TTC549 (cell line): Measurements from ENCODE around the gene SETD3.

Source experiments
- FAIRE-seq: peaks from 2 replicates; lab custom pipeline; 2012; peaks lifted over from hg19 to GRCh38; lab: Jason Lieb, UNC

The SETD3 gene

DNA sequence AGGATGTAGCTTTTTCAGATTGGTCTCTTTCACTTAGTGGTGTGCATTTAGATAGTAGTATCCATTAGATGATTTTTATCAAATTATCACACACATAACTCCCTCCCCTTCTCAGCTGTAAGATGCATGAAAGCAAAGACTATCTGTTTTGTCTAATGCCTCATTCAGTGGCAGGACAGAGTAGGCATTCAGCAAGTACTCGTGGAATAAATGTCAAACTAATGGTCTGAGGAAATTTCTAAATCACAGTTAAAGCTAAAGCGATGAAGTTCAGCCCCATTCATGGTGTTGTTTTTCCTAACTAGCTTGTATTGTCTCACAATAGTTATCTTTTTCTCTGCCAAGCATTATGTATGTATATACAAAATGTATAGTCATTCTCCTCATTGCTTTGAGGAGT lies 16.7 kb upstream of the SETD3 start:
- no peak for FAIRE-seq

DNA sequence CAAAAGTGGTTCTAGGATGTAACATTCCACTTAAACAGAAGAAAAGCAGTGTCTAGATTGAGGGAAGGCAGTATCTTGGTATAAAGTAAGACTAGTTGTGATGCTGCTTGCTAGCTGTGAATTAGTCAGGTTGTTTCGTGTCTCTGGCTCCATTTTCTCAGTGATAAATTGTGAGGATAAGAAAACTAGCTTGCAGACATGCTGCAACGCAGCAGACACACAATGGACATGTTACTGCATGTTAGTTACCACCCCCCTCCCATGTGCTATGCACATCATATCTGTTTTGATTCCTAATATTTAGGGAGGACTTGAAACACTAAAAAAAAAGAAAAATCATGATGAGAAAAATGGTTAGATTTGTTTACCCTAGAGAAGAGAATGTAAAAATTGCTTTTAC lies 3.4 kb upstream of the SETD3 start:
- FAIRE-seq: no peak

DNA sequence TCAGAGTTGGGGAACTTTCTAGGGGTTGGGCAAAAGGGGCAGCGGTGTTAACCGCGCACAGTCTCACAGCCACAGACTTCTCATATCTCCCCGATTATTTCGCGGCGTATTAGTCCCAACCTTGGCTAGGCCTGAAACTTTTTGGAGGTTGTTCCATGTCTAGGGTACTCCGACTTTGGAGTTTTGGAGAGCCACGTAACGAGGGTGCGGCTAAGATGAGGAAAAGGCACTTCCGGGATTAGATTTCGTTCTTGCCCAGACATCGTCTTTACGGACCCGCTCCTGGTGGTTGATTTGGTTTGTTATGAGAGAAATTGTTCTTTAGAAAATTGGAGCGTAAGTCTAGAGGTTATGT lies 1.1 kb upstream of the SETD3 start:
- FAIRE-seq: no peak

DNA sequence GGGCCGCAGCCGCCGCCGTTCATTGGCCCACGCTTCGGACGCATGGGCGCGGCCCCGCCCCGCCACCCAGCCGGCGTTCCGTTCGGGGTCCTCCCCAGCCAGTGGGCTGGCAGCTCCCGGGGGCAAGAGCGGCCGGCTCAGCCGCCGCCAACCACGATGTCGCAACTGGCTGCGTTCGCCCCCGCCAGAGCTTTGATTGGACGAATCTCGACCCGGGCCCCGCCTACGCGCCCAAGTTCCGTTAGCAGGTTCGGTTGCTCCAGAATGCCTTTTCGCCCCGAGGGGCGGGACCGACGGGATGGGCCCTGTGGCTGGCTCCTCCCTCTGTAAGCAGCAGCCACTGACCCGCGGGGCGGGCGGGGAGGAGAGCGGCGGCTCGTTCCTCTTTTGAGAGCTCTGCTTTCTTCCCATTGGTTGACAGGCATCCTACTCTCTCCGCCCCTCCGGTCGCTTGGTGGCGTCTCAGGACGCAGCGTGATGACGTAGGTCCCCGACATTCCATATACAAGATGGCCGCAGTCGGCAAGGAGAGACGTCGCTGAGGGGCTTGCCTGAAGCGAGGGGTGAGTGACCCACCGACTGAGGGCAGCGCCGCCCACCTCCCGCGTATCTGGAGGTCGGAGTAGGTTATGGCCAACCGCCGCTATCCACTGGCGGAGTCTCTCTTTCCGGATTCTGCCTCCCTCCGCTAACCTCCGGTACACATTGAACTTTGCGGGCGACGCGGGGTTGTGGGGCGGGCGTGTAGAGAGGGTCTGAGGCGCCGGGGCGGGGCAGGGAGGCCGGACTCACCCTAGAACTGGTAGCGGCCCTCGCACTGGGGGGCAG lies 472 bp upstream of the SETD3 start, which contains the start of gene CCNK:
Gene CCNK, plus strand, starts transcription at position 493 of the 828 bp plus-strand sequence. CDS start 11,269 bp downstream, outside the sequence.
- FAIRE-seq: peak; percentile 97

DNA sequence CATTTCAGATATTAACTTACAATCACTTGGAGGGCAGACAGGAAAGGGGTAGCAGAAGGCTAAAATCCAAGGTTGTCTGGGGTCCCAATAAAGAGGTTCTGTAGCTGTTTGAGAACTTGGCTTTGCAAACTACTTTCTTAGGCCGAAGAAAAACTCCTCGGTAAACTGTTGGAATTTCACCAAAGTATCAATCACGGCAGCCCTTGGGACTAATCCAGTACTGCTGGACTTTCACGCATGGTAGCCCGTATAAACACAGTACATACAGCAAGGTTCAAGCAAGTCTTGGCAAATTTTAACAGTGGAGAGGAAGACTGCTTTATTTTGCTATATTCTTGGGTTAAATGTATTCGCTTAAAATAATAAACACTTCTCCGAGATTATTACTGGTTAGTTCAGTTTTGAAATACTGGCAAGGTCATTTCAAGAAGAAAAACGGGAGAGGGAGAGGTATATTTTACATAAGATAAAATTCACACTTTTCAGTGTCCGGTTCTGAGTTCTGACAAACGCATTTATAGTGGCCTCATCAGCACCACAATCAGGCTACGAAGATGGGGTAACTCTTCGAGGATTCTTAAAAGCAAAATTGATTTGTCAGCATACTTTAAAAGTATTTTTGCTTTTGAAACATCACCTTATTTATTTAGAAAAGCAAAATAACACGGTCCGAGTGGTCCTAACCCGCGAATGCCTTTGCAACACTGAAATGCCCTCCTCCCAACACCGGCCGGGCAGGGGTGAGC lies 1.3 kb downstream of the SETD3 start:
- FAIRE-seq: no peak

DNA sequence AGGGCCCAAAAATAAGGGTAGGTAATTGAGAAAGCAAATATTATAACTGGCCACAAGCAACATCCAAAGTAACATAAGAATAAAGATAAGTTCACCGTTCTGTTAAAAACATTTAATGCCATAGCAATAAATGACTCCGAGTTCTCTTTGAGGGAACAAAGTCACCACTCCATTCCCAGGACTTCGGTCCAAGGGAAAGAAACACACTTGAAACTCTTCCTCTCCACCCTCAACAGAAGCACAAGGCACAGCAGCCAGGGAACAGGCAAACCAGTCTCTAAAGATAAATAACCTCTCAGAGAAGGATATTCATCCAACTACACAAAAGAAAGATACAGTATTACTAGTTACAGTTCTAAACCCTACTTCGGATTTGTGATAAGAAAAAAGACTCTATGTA lies 2.5 kb downstream of the SETD3 start:
- FAIRE-seq: no peak

DNA sequence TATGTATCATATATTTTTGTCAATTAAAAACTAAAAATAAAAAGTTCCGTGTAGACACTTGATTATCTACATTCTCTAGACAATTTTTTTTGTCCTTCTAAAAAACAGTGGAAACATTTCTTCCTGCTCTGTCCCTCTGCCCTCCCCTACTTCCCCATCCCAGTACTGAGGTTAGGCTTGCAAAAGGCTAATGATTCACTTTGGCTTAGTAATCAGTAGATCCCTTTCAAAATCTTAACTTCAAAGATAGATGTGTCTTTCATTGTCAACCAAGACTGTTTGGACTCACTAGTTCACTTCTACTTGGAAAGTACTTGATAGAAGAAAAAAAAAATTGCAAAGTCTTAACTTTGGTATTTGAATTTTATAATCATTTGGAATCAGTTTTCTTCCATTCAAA lies 3.8 kb downstream of the SETD3 start:
- no peak for FAIRE-seq

DNA sequence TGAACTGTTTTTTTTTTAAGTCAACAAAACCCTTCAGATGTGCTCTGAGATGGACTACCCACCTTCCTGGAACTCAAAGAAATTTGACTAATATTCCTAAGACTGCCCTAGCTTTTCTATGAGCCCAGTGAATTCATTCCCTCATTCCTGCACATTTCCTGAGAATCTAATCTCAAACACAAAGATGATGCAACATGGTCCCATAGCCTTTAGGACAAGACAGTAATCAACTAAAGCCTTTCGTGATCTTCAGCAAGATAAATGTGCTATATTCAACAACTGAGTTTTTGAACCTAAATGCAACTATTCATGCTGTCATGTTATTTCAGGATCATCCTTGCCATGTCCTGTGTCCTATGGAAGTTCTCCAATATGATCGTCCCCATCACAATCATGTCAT lies 5.0 kb downstream of the SETD3 start:
- FAIRE-seq: no peak

DNA sequence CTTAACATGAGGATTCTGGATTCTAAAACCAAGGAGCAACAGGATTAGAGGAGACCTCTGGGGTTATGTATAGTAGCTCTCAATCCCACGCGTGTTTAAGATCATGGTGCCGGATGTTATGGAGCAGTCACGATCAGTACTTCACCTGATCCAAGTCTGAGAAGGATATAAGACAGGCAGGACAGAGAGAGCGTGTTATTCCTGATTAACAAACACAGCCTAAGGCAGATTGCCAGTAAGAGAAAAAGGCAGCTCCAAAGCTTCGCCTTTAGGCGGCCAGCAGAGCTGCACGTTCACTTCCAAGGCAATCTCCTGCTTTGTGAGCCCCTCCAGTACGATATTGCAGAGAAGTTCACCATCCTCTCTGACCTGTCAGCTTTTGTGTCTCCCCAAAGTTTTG lies 5.5 kb downstream of the SETD3 start:
- no peak for FAIRE-seq

DNA sequence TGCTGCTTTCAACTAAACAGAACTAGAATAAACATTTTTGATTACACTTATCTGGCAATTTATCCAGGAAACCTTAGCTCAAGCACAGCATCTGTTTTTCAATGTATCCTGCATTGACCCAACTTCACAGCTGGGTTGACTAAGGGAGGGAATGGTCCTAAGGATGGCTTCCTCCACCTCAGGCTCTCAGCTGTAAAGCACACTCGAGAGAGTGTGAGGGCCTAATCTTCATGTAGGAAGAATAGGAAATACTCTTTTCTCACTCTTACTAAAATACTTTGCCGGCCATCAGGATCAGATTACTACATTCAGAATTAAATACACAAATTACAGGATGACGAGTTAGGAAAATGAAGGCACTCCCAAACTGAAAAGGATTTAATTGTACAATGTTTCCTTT lies 7.2 kb downstream of the SETD3 start:
- no peak for FAIRE-seq

DNA sequence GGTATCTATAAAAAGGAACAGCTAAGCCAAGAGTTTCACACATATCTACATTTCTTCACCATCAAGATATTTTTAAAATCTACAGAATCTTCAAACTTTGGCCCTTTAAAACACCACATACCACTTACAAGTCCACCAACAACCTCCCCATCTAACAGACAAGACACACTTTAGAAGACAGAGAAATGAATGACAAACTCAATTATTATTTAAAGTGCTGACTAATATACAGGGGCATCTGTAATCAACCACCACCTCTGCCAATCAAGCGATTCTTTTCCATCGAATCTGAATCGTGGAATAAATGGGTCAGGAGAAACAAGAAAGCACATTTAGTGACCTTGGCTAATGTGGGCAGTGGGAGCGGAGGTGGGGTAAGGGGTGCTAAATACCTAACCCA lies 7.7 kb downstream of the SETD3 start:
- no peak for FAIRE-seq

DNA sequence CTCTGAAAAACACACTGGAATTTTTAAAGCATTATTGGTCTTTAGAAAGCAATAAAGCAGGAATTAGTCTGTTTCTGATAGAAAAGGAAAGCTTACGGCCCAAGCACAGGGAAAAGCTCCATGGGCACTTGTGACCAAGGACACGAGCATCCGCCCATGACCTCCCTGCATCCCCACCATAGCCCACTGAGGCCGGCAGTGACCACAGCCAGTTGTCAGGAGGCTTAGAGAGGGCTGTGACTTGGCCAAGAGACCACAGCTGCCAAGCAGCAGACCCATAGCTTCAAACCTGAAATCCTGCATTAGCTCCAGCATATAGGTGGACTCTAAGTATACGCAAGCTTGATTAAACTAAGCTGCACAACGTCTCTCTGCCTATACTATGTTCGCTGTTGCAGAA lies 8.9 kb downstream of the SETD3 start:
- no peak for FAIRE-seq

DNA sequence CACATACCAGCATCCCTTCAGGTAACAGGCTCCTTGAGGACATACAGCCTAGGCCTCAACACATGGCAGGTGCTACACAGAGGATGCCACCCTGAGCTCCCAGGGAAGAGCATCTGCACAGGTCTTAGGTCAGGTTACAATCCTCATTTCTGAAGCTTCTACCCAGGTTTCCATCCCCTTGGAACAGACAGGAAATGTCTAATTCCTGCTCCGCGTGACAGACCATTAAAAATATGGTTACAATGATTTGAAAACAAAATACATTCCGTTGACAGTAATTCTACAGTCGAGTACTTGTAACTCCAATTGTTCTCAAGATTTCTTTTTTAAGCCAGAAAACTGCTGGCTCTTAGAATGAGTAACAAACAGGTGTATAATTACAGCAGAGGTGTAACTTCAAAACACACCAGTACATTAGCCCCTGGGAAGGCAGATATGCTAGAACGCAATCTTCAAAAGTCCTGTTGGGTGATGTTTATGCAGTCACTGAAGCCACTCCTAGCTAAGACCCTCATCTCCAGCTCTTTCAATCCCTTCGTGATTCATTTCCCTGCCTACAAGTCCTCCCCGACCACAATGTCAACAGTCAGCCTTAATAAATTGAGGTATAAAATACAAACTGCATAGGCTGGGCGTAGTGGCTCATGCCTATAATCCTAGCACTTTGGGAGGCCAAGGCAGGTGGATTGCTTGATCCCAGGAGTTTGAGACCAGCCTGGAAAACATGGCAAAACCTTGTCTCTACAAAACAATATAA lies 11.6 kb downstream of the SETD3 start:
- no peak for FAIRE-seq

DNA sequence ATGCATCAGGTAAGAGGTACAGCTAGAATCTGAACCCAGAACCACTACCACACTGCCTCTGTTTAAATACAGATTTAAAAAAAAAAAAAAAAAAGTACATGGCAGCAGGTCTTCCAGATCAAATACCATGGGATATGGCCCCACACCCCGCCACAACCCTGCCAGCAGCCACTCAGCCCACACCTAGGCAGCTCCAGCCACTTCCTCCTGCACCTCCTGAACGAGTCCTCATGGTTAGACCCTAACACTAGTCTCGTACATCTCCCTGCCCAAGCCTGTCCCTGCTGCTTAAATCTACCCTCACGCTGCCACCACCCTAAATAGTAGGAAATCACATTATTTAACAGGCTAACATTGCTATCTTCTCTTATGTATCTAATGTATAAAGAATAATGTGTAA lies 12.6 kb downstream of the SETD3 start:
- no peak for FAIRE-seq

DNA sequence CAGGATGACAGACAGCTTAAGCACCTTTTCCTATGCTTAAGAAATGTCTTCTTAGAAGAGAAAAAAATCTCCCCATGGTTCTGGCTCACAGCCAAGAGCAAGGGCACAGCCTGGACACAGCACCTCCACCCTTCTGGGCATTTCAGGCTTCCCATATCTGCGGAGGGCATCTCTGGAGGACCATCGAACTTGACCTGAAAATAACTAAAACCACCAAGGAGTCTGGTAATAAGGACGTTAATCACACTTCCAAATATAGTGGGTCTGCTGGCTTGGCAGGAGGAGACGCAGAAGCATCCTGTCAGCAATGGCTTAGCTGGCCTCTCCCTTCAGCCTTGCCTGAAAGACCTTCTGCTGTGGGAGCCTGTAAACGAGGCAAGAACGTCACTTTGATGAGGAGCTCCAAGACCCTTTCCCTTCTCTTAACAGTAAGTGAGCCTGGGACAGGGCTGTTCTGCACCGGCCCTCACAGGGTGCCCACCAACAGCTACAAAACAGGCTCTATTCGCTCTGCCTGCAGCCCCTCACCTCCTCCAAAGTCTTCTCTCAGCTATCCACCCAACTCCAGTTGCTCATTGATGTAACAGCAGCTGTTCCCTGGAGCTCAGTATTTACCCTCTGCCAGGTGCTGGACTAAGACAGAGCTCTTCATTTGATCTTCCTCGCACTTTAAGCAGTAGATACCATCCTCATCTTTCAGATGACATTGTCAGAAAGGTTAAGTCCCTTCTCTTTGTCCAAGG lies 13.2 kb downstream of the SETD3 start:
- no peak for FAIRE-seq

DNA sequence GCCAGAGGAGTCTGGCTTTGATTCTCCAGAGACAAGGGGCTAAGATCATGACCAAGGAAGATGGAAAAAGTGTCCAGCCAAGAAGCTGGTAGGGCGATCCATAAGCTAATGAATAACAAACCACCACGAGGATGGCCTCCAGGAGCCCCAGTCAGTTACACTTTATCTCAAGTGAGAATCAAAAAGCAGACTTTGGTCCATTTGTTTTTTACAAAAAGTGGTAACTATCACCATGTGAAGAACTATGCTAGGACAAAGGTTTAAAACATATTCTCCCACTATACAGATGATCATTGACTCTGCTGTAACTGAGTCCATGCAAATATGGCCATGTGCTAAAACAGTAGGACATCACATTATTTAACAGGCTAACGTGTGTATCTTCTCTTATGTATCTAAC lies 13.9 kb downstream of the SETD3 start:
- no peak for FAIRE-seq

DNA sequence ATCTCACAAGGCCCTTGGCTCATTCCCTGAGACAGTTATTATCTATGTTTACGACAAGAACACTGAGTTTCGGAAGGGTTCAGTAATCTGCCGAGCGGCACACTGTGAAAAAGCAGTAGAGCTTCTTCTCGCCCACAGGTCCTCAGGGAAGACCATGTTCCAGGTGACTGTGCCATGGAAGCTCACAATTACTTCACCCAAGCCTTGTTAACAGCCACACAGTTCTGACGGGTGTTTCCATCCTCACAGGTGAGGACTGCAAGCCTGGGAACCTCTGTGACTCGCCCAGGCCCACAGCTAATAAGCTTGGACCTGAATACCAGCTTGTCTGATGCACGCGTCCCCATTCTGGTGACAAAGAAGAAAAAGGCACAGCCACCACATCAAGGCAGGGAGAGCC lies 15.4 kb downstream of the SETD3 start:
- FAIRE-seq: no peak

DNA sequence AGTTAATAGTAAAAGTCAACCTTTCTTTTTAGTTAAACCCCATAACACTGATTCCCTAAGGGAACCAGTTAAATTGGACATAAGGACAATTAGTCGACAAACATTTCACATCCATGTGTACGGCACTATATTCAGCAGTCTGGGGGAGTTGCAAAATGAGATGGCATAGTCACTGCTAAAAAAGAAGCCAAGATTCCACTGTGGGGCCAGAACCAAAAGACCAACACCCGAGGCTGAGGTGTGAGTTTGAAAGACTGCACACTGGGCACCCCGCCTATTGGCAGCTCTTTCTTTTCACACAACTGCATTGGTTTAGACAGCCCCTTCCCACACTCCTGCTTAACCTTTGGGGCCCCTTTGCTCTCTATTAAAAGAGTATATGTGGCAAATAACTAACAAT lies 16.7 kb downstream of the SETD3 start:
- FAIRE-seq: no peak

DNA sequence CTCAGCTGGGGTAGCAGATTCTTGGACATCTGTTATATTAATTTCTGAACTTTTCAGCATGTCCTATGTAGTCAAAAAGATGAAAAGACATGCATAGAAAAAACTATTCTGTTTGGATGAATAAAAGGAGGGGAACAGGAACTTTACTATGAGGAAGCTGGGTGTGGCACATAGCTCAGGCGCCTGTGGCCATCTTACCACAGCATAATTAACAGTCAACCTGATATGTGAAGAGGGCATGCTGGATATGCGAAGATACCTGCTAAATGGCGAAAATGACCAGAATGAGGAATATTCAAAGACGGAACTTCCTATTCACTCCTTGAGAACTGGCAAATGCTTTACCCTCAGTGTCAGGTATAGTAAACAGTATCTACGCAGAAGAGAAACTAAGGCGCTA lies 18.4 kb downstream of the SETD3 start:
- no peak for FAIRE-seq

DNA sequence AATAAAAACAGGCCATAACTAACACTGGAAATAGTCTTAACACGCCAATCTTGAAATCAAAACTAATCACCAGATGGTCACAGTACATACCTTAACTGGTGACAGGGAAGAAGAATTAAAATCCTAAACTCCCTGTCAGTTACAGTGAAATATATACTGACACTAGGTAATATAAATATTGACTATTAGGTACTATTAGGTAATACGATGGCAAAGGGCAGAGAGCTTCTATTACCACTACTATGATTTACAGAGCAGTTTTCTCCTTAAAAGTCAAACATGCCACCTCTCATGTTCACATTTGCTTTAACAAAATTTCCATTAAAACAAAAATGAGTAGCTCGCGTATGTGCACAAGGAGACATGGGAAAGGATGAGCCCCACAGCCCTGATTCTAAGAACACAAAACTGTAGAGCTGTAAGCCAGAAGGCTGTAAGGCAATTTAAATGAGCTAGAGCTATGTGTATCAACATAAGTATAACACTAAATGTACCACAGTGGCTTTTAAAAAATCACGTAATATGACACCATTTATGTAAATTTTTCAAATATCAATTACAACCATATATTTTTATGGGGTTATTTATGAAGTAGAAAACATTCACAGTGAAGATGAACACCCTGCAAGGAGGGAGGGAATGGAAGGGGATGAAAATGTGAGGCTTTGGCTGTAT lies 19.1 kb downstream of the SETD3 start:
- no peak for FAIRE-seq

DNA sequence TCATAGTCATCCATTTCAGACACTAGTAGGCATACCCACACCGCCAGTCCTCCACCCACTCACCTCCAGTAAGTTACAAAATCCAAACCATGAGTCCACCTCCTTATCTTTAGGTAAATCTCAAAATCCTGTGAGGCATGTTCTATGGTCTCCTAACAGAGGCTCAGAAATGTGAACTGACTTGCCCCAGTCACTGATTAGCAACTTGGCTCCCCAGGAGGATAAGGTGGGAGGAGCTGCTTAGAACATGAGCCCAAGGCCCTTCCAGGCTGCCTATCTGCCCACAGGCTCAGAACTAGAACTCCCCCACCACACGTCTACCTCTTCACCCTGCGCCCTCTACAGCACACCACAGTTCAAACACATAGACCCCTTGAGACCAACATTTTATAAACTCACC lies 19.9 kb downstream of the SETD3 start:
- no peak for FAIRE-seq
